ENCODE results near the gene EVC2. TPM values are rescaled to one million over a fixed set of nuclear protein-coding genes. Genes with fewer than 3 reads are reported as not detected.
A peak's percentile ranks its signal among the peaks of the same experiment; 100 is the strongest.

Gene EVC2
- total and polyA plus RNA-seq, 4 donors = 1.7 to 6.6 (median 2.3) TPM

GRCh38 chr4:5547651-5548249, 160.6 kb downstream of the EVC2 start:
- no peaks in the 10 kb centered on the region for H3K27me3 ChIP-seq (ENCODE audit: control insufficient read depth, insufficient read depth, low read length)
- H3K27ac ChIP-seq (ENCODE audit: low read depth, low read length) = no peak overlapping the region
- no peaks in the 10 kb centered on the region for H3K4me1 ChIP-seq (ENCODE audit: control insufficient read depth, insufficient read depth, low read length)
- no peak overlapping the region for H3K4me3 ChIP-seq (ENCODE audit: low read depth, low read length)
- 98% methylated on average over 12 of the region's 12 CpGs for WGBS (ENCODE audit: insufficient coverage)
- peaks cover 2% of the 10 kb centered on the region for H3K9me3 ChIP-seq (ENCODE audit: control insufficient read depth, insufficient read depth, low read length)
- H3K36me3 ChIP-seq (ENCODE audit: control insufficient read depth, insufficient read depth, low read length) = no peaks in the 10 kb centered on the region
- no peak for DNase-seq (ENCODE audit: low read depth in 4 of 6, low spot score in 6 of 6)

GRCh38 chr4:5545271-5545670, 163.1 kb downstream of the EVC2 start:
- DNase-seq (ENCODE audit: low read depth in 4 of 6, low spot score in 6 of 6) = no peak
- H3K4me1 ChIP-seq (ENCODE audit: control insufficient read depth, insufficient read depth, low read length) = no peaks in the 10 kb centered on the region
- H3K27ac ChIP-seq (ENCODE audit: low read depth, low read length) = no peak overlapping the region
- no peaks in the 10 kb centered on the region for H3K27me3 ChIP-seq (ENCODE audit: control insufficient read depth, insufficient read depth, low read length)
- H3K4me3 ChIP-seq (ENCODE audit: low read depth, low read length) = no peak overlapping the region
- H3K36me3 ChIP-seq (ENCODE audit: control insufficient read depth, insufficient read depth, low read length) = no peaks in the 10 kb centered on the region
- H3K9me3 ChIP-seq (ENCODE audit: control insufficient read depth, insufficient read depth, low read length) = peaks cover 2% of the 10 kb centered on the region
- WGBS (ENCODE audit: insufficient coverage) = no CpG with 5 or more reads among the region's 2 CpGs

GRCh38 chr4:5544762-5545161, 163.6 kb downstream of the EVC2 start:
- no peak overlapping the region for H3K4me3 ChIP-seq (ENCODE audit: low read depth, low read length)
- H3K9me3 ChIP-seq (ENCODE audit: control insufficient read depth, insufficient read depth, low read length) = peaks cover 2% of the 10 kb centered on the region
- H3K27ac ChIP-seq (ENCODE audit: low read depth, low read length) = no peak overlapping the region
- no peaks in the 10 kb centered on the region for H3K27me3 ChIP-seq (ENCODE audit: control insufficient read depth, insufficient read depth, low read length)
- H3K36me3 ChIP-seq (ENCODE audit: control insufficient read depth, insufficient read depth, low read length) = no peaks in the 10 kb centered on the region
- DNase-seq (ENCODE audit: low read depth in 4 of 6, low spot score in 6 of 6) = no peak
- H3K4me1 ChIP-seq (ENCODE audit: control insufficient read depth, insufficient read depth, low read length) = no peaks in the 10 kb centered on the region
- WGBS (ENCODE audit: insufficient coverage) = 77% methylated on average over 2 of the region's 5 CpGs

GRCh38 chr4:5543681-5544080, 164.7 kb downstream of the EVC2 start:
- WGBS (ENCODE audit: insufficient coverage) = 92% methylated on average over 5 of the region's 8 CpGs
- H3K4me3 ChIP-seq (ENCODE audit: low read depth, low read length) = no peak overlapping the region
- no peaks in the 10 kb centered on the region for H3K36me3 ChIP-seq (ENCODE audit: control insufficient read depth, insufficient read depth, low read length)

GRCh38 chr4:5541169-5541568, 167.2 kb downstream of the EVC2 start:
- no peaks in the 10 kb centered on the region for H3K4me1 ChIP-seq (ENCODE audit: control insufficient read depth, insufficient read depth, low read length)
- H3K36me3 ChIP-seq (ENCODE audit: control insufficient read depth, insufficient read depth, low read length) = no peaks in the 10 kb centered on the region
- DNase-seq (ENCODE audit: low read depth in 4 of 6, low spot score in 6 of 6) = peak in 1 of 6 donors; percentile 31
- H3K27me3 ChIP-seq (ENCODE audit: control insufficient read depth, insufficient read depth, low read length) = no peaks in the 10 kb centered on the region
- no peaks in the 10 kb centered on the region for H3K9me3 ChIP-seq (ENCODE audit: control insufficient read depth, insufficient read depth, low read length)
- H3K27ac ChIP-seq (ENCODE audit: low read depth, low read length) = no peak overlapping the region
- WGBS (ENCODE audit: insufficient coverage) = 60% methylated on average over 7 of the region's 10 CpGs
- H3K4me3 ChIP-seq (ENCODE audit: low read depth, low read length) = no peak overlapping the region

More at GRCh38 chr4:5543681-5544080, 164.7 kb downstream of the EVC2 start:
- Histone ChIP-seq H3K4me1 (ENCODE audit: control insufficient read depth, insufficient read depth, low read length) (no peaks in the 10 kb centered on the region), H3K27ac (ENCODE audit: low read depth, low read length) (no peak overlapping the region), H3K9me3 (ENCODE audit: control insufficient read depth, insufficient read depth, low read length) (peaks cover 2% of the 10 kb centered on the region), H3K27me3 (ENCODE audit: control insufficient read depth, insufficient read depth, low read length) (no peaks in the 10 kb centered on the region)
- no peak for DNase-seq (ENCODE audit: low read depth in 4 of 6, low spot score in 6 of 6)

GRCh38 chr4:5539584-5539983, 168.8 kb downstream of the EVC2 start:
- no peak overlapping the region for H3K27ac ChIP-seq (ENCODE audit: low read depth, low read length)
- no peaks in the 10 kb centered on the region for H3K36me3 ChIP-seq (ENCODE audit: control insufficient read depth, insufficient read depth, low read length)
- H3K27me3 ChIP-seq (ENCODE audit: control insufficient read depth, insufficient read depth, low read length) = no peaks in the 10 kb centered on the region
- H3K4me3 ChIP-seq (ENCODE audit: low read depth, low read length) = no peak overlapping the region
- whole genome bisulfite sequencing (ENCODE audit: insufficient coverage) = no CpG with 5 or more reads among the region's 2 CpGs
- H3K9me3 ChIP-seq (ENCODE audit: control insufficient read depth, insufficient read depth, low read length) = no peaks in the 10 kb centered on the region
- DNase-seq (ENCODE audit: low read depth in 4 of 6, low spot score in 6 of 6) = no peak
- no peaks in the 10 kb centered on the region for H3K4me1 ChIP-seq (ENCODE audit: control insufficient read depth, insufficient read depth, low read length)

- no peaks in the 10 kb centered on the region for H3K4me1 ChIP-seq (ENCODE audit: control insufficient read depth, insufficient read depth, low read length)
- H3K27ac ChIP-seq (ENCODE audit: low read depth, low read length) = no peak overlapping the region
- DNase-seq (ENCODE audit: low read depth in 4 of 6, low spot score in 6 of 6) = no peak
- H3K9me3 ChIP-seq (ENCODE audit: control insufficient read depth, insufficient read depth, low read length) = no peaks in the 10 kb centered on the region
- WGBS (ENCODE audit: insufficient coverage) = 90% methylated on average over 2 of the region's 2 CpGs
- no peaks in the 10 kb centered on the region for H3K27me3 ChIP-seq (ENCODE audit: control insufficient read depth, insufficient read depth, low read length)
- H3K4me3 ChIP-seq (ENCODE audit: low read depth, low read length) = no peak overlapping the region
- H3K36me3 ChIP-seq (ENCODE audit: control insufficient read depth, insufficient read depth, low read length) = no peaks in the 10 kb centered on the region
Observed at GRCh38 chr4:5532100-5532499, 176.3 kb downstream of the EVC2 start.

GRCh38 chr4:5528031-5528436, 180.3 kb downstream of the EVC2 start:
- peaks cover 11% of the 10 kb centered on the region for H3K4me1 ChIP-seq (ENCODE audit: control insufficient read depth, insufficient read depth, low read length)
- H3K36me3 ChIP-seq (ENCODE audit: control insufficient read depth, insufficient read depth, low read length) = no peaks in the 10 kb centered on the region
- no peak for DNase-seq (ENCODE audit: low read depth in 4 of 6, low spot score in 6 of 6)
- no peaks in the 10 kb centered on the region for H3K27me3 ChIP-seq (ENCODE audit: control insufficient read depth, insufficient read depth, low read length)
- no peak overlapping the region for H3K27ac ChIP-seq (ENCODE audit: low read depth, low read length)
- H3K4me3 ChIP-seq (ENCODE audit: low read depth, low read length) = no peak overlapping the region
- peaks cover 1% of the 10 kb centered on the region for H3K9me3 ChIP-seq (ENCODE audit: control insufficient read depth, insufficient read depth, low read length)
- 92% methylated on average over 3 of the region's 4 CpGs for WGBS (ENCODE audit: insufficient coverage)

- Histone ChIP-seq H3K36me3 (ENCODE audit: control insufficient read depth, insufficient read depth, low read length) (no peaks in the 10 kb centered on the region), H3K9me3 (ENCODE audit: control insufficient read depth, insufficient read depth, low read length) (peaks cover 1% of the 10 kb centered on the region), H3K27ac (ENCODE audit: low read depth, low read length) (no peak overlapping the region), H3K4me3 (ENCODE audit: low read depth, low read length) (no peak overlapping the region), H3K4me1 (ENCODE audit: control insufficient read depth, insufficient read depth, low read length) (peaks cover 11% of the 10 kb centered on the region), H3K27me3 (ENCODE audit: control insufficient read depth, insufficient read depth, low read length) (no peaks in the 10 kb centered on the region)
- WGBS (ENCODE audit: insufficient coverage) = no CpG with 5 or more reads among the region's 3 CpGs
- peak in 1 of 6 donors; percentile 52 for DNase-seq (ENCODE audit: low read depth in 4 of 6, low spot score in 6 of 6)
Observed at GRCh38 chr4:5527211-5527610, 181.1 kb downstream of the EVC2 start.

GRCh38 chr4:5526080-5526846, 182.1 kb downstream of the EVC2 start:
- peak in 1 of 6 donors; percentile 17 for DNase-seq (ENCODE audit: low read depth in 4 of 6, low spot score in 6 of 6)
- peaks cover 11% of the 10 kb centered on the region for H3K4me1 ChIP-seq (ENCODE audit: control insufficient read depth, insufficient read depth, low read length)
- no peaks in the 10 kb centered on the region for H3K27me3 ChIP-seq (ENCODE audit: control insufficient read depth, insufficient read depth, low read length)
- H3K9me3 ChIP-seq (ENCODE audit: control insufficient read depth, insufficient read depth, low read length) = peaks cover 1% of the 10 kb centered on the region
- no peak overlapping the region for H3K27ac ChIP-seq (ENCODE audit: low read depth, low read length)
- no peak overlapping the region for H3K4me3 ChIP-seq (ENCODE audit: low read depth, low read length)
- H3K36me3 ChIP-seq (ENCODE audit: control insufficient read depth, insufficient read depth, low read length) = no peaks in the 10 kb centered on the region
- WGBS (ENCODE audit: insufficient coverage) = 13% methylated on average over 1 of the region's 3 CpGs
